GM19240 (cell line): Measurements from ENCODE around the gene PLEKHA3.
"Not testable (repeated sequence)": the region's sequence is repeated elsewhere in the genome, so short reads cannot be mapped to it uniquely, and the experiment has no call there.

Experiments used
- DNase-seq: peaks from one replicate; pipeline ENCODE4 v3.0.0; 2011; ENCODE audit warnings: low spot score; ENCODE audit not compliant: insufficient read length

The PLEKHA3 gene

GRCh38 chr2:178522950-178523595 is 42.8 kb downstream of the PLEKHA3 start:
- no peak for DNase-seq

GRCh38 chr2:178523596-178524134 is 43.4 kb downstream of the PLEKHA3 start:
- no peak for DNase-seq

GRCh38 chr2:178525010-178525409 is 44.8 kb downstream of the PLEKHA3 start:
- DNase-seq, result not testable (repeated sequence)

GRCh38 chr2:178525460-178525859 is 45.2 kb downstream of the PLEKHA3 start:
- not testable (repeated sequence) for DNase-seq

- DNase-seq, result no peak
Observed at GRCh38 chr2:178526256-178526655, 46.0 kb downstream of the PLEKHA3 start.

GRCh38 chr2:178527592-178527991 is 47.3 kb downstream of the PLEKHA3 start:
- no peak for DNase-seq

- no peak for DNase-seq
Observed at GRCh38 chr2:178528647-178529046, 48.4 kb downstream of the PLEKHA3 start.

GRCh38 chr2:178529194-178529593 is 48.9 kb downstream of the PLEKHA3 start:
- no peak for DNase-seq

GRCh38 chr2:178530131-178530530 is 49.9 kb downstream of the PLEKHA3 start:
- no peak for DNase-seq

- peak; percentile 51 for DNase-seq
Observed at GRCh38 chr2:178530625-178531142, 50.4 kb downstream of the PLEKHA3 start.

- no peak for DNase-seq
Observed at GRCh38 chr2:178531168-178531567, 50.9 kb downstream of the PLEKHA3 start.

GRCh38 chr2:178536037-178536436 is 55.8 kb downstream of the PLEKHA3 start:
- DNase-seq, result no peak

- no peak for DNase-seq
Observed at GRCh38 chr2:178542161-178542560, 61.9 kb downstream of the PLEKHA3 start.

- DNase-seq, result no peak
Observed at GRCh38 chr2:178542569-178542968, 62.3 kb downstream of the PLEKHA3 start.

GRCh38 chr2:178550352-178550751 is 70.1 kb downstream of the PLEKHA3 start:
- no peak for DNase-seq

GRCh38 chr2:178553047-178553446 is 72.8 kb downstream of the PLEKHA3 start:
- DNase-seq, result no peak
